BE2C (cell line): Measurements from ENCODE around the gene MIGA2.
A peak's percentile ranks its signal among the peaks of the same experiment; 100 is the strongest.

ENCODE experiments used
- DNase-seq: peaks from one replicate; pipeline ENCODE4 v3.0.0-alpha.2; 2020
- H3K27me3 ChIP-seq: fragments of 250-450 bp; sonication (Bioruptor Pico); 2 replicates; pipeline ENCODE4 v1.5.1; 2020; ENCODE audit warnings: mild to moderate bottlenecking
- H3K36me3 ChIP-seq: fragments of 250-450 bp; sonication (Bioruptor Pico); 2 replicates; pipeline ENCODE4 v1.5.1; 2020; ENCODE audit warnings: mild to moderate bottlenecking
- H3K4me1 ChIP-seq: fragments of 250-450 bp; sonication (Bioruptor Pico); 2 replicates; pipeline ENCODE4 v1.5.1; 2020
- H3K4me3 ChIP-seq: 2 replicates; pipeline ENCODE4 v1.5.1; 2011; ENCODE audit warnings: low read depth, low read length
- H3K9me3 ChIP-seq: fragments of 250-450 bp; sonication (Bioruptor Pico); 2 replicates; pipeline ENCODE4 v1.5.1; 2020
- CTCF ChIP-seq: IDR thresholded peaks from 2 replicates; pipeline ENCODE4 v1.5.1; 2012; ENCODE audit warnings: mild to moderate bottlenecking, low read depth, low read length

MIGA2 gene

GRCh38 chr9:129068110-129068509, 31.7 kb downstream of the MIGA2 start:
- H3K4me3 ChIP-seq, result no peak overlapping the region
- H3K9me3 ChIP-seq, result no peaks in the 10 kb centered on the region
- no peaks in the 10 kb centered on the region for H3K27me3 ChIP-seq
- peaks cover 16% of the 10 kb centered on the region for H3K4me1 ChIP-seq
- DNase-seq, result no peak
- peaks cover 13% of the 10 kb centered on the region for H3K36me3 ChIP-seq
- TF ChIP-seq CTCF, result no peak

GRCh38 chr9:129068990-129069861, 32.8 kb downstream of the MIGA2 start:
- Histone ChIP-seq H3K4me1 (peaks cover 16% of the 10 kb centered on the region), H3K4me3 (no peak overlapping the region), H3K9me3 (no peaks in the 10 kb centered on the region), H3K36me3 (peaks cover 13% of the 10 kb centered on the region), H3K27me3 (no peaks in the 10 kb centered on the region)
- peak; percentile 93 for DNase-seq
- TF ChIP-seq CTCF, result no peak

GRCh38 chr9:129069862-129070641, 33.6 kb downstream of the MIGA2 start:
- Histone ChIP-seq H3K4me1 (peaks cover 16% of the 10 kb centered on the region), H3K36me3 (peaks cover 13% of the 10 kb centered on the region), H3K4me3 (no peak overlapping the region), H3K9me3 (no peaks in the 10 kb centered on the region), H3K27me3 (no peaks in the 10 kb centered on the region)
- no peak for DNase-seq
- TF ChIP-seq CTCF, result no peak

GRCh38 chr9:129070696-129071525, 34.5 kb downstream of the MIGA2 start:
- peaks cover 9% of the 10 kb centered on the region for H3K36me3 ChIP-seq
- no peaks in the 10 kb centered on the region for H3K27me3 ChIP-seq
- H3K4me1 ChIP-seq, result peaks cover 16% of the 10 kb centered on the region
- H3K9me3 ChIP-seq, result no peaks in the 10 kb centered on the region
- no peak for DNase-seq
- TF ChIP-seq CTCF, result no peak
- no peak overlapping the region for H3K4me3 ChIP-seq

- DNase-seq, result no peak
- TF ChIP-seq CTCF, result no peak
- no peak overlapping the region for H3K4me3 ChIP-seq
- H3K27me3 ChIP-seq, result no peaks in the 10 kb centered on the region
- H3K36me3 ChIP-seq, result peaks cover 7% of the 10 kb centered on the region
- no peaks in the 10 kb centered on the region for H3K9me3 ChIP-seq
- peaks cover 16% of the 10 kb centered on the region for H3K4me1 ChIP-seq
These were observed 35.2 kb downstream of the MIGA2 start for GRCh38 chr9:129071526-129072126.
